ENCODE results near the gene DNAJC11.

- TF ChIP-seq POLR2A (IDR thresholded peaks at IDR 0.05): no peak
- no peak for TF ChIP-seq CTCF (IDR thresholded peaks at IDR 0.05)
- no peak for TF ChIP-seq EP300 (IDR thresholded peaks at IDR 0.05)
Measured at GRCh38 chr1:6666696-6667095, 34.9 kb downstream of the DNAJC11 start.
